ENCODE data around the gene C1orf21. TPM values are rescaled to one million over a fixed set of nuclear protein-coding genes. Genes with fewer than 3 reads are reported as not detected.

C1orf21 gene
- polyA plus RNA-seq, 1 experiment: 4.3 TPM

DNA sequence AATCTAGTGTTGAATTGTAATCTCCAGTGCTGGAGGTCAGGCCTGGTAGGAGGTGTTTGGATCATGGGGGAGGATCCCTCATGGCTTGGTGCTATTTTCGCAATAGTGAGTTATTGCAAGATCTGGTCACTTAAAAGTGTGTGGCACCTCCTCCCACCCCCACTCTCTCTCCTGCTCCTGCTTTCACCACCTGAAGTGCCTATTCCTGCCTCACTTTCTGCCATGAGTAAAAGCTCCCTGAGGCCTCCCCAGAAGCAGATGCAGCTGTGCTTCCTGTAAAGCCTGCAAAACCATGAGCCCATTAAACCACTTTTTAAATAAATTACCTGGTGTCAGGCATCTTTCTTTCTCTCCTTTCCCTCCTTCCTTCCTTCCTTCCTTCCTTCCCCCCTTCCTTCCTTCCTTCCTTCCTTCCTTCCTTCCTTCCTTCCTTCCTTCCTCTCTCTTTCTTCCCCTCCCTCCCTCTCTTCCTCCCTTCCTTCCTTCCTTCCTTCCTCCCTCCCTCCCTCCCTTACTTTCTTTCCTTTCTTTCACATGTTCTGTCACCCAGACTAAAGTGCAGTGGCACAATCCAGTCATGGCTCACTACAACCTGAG is 172.4 kb downstream of the C1orf21 start:
- H3K27me3 ChIP-seq (ENCODE audit: control insufficient read depth, insufficient read depth, low read length): no peaks in the 10 kb centered on the region
- ChIA-PET CTCF (interaction anchor here (0.9 kb wide), 1 partner anchor 105 kb away, joined by 4 read pairs; no protein-coding TSS in a partner anchor), POLR2A (no interaction called here)
- H3K36me3 ChIP-seq (ENCODE audit: control insufficient read depth, insufficient read depth, low read length): no peaks in the 10 kb centered on the region
- no peak for DNase-seq (ENCODE audit: low read depth)
- no peak for TF ChIP-seq CTCF (IDR thresholded peaks at IDR 0.05; ENCODE audit: insufficient read depth, low read depth, low read length)
- H3K4me3 ChIP-seq (ENCODE audit: low read depth, low read length): no peak overlapping the region

- Histone ChIP-seq H3K36me3 (ENCODE audit: control insufficient read depth, insufficient read depth, low read length) (no peaks in the 10 kb centered on the region), H3K27me3 (ENCODE audit: control insufficient read depth, insufficient read depth, low read length) (no peaks in the 10 kb centered on the region), H3K4me3 (ENCODE audit: low read depth, low read length) (no peak overlapping the region)
- DNase-seq (ENCODE audit: low read depth): no peak
- POLR2A ChIA-PET: no interaction called here
- CTCF ChIA-PET: interaction anchor here (0.6 to 3.3 kb wide), 15 partner anchors 11 to 487 kb away, joined by 3 to 14 read pairs (median 3); partner anchors contain the start of gene C1orf21
- TF ChIP-seq CTCF (IDR thresholded peaks at IDR 0.05; ENCODE audit: insufficient read depth, low read depth, low read length): no peak
Observed at GRCh38 chr1:184562806-184563205, 176.0 kb downstream of the C1orf21 start.

GRCh38 chr1:184563308-184563707 is 176.5 kb downstream of the C1orf21 start:
- ChIA-PET CTCF (interaction anchor here (0.6 to 3.3 kb wide), 15 partner anchors 11 to 488 kb away, joined by 3 to 14 read pairs (median 3); partner anchors contain the start of gene C1orf21), POLR2A (no interaction called here)
- Histone ChIP-seq H3K36me3 (ENCODE audit: control insufficient read depth, insufficient read depth, low read length) (no peaks in the 10 kb centered on the region), H3K4me3 (ENCODE audit: low read depth, low read length) (no peak overlapping the region), H3K27me3 (ENCODE audit: control insufficient read depth, insufficient read depth, low read length) (no peaks in the 10 kb centered on the region)
- no peak for DNase-seq (ENCODE audit: low read depth)
- peak; percentile 54 for TF ChIP-seq CTCF (IDR thresholded peaks at IDR 0.05; ENCODE audit: insufficient read depth, low read depth, low read length)

- Histone ChIP-seq H3K36me3 (ENCODE audit: control insufficient read depth, insufficient read depth, low read length) (no peaks in the 10 kb centered on the region), H3K27me3 (ENCODE audit: control insufficient read depth, insufficient read depth, low read length) (no peaks in the 10 kb centered on the region), H3K4me3 (ENCODE audit: low read depth, low read length) (no peak overlapping the region)
- no peak for DNase-seq (ENCODE audit: low read depth)
- ChIA-PET POLR2A (no interaction called here), CTCF (interaction anchor here (1.2 to 1.8 kb wide), 7 partner anchors 47 to 492 kb away, joined by 3 to 9 read pairs (median 5); no protein-coding TSS in a partner anchor)
- no peak for TF ChIP-seq CTCF (IDR thresholded peaks at IDR 0.05; ENCODE audit: insufficient read depth, low read depth, low read length)
Observed at GRCh38 chr1:184567009-184567408, 180.2 kb downstream of the C1orf21 start.

DNA sequence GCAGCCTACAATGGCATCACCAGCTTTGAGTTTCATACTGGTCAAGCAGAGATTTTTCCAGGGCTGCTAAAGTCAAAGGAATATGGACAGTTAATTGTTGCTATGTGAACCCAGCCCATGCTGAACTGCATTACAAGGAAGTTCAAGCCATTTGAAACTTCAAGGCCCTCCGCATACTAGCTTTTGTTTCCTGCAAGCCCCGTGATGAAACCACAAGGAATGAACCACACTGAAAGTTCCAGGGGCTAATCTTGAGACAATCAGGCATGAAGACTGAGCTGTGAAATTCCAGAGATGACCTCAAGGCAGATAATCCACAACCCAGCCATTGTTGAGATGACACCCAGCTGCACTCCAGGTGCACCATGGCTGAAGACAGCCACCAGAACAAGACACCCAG is 180.8 kb downstream of the C1orf21 start:
- Histone ChIP-seq H3K4me3 (ENCODE audit: low read depth, low read length) (no peak overlapping the region), H3K36me3 (ENCODE audit: control insufficient read depth, insufficient read depth, low read length) (no peaks in the 10 kb centered on the region), H3K27me3 (ENCODE audit: control insufficient read depth, insufficient read depth, low read length) (no peaks in the 10 kb centered on the region)
- TF ChIP-seq CTCF (IDR thresholded peaks at IDR 0.05; ENCODE audit: insufficient read depth, low read depth, low read length): no peak
- CTCF ChIA-PET: interaction anchor here (1.1 to 1.8 kb wide), 7 partner anchors 46 to 492 kb away, joined by 3 to 7 read pairs (median 4); no protein-coding TSS in a partner anchor
- DNase-seq (ENCODE audit: low read depth): no peak
- POLR2A ChIA-PET: no interaction called here

All from BJ (cell line).